GM12874 (cell line): ENCODE results near the gene TMEM234.

Source experiments
- CTCF ChIP-seq: IDR thresholded peaks from 2 replicates; pipeline ENCODE4 v1.5.1; 2011; ENCODE audit warnings: low read depth, mild to moderate bottlenecking, control low read depth, low read length, moderate library complexity; ENCODE audit not compliant: insufficient read depth

TMEM234 gene

GRCh38 chr1:32195972-32196823 lies 26.0 kb downstream of the TMEM234 start:
- no peak for TF ChIP-seq CTCF

GRCh38 chr1:32195531-32195930 lies 26.6 kb downstream of the TMEM234 start:
- TF ChIP-seq CTCF = no peak

GRCh38 chr1:32194984-32195383 lies 27.2 kb downstream of the TMEM234 start:
- TF ChIP-seq CTCF = no peak

GRCh38 chr1:32192220-32192948 lies 29.8 kb downstream of the TMEM234 start:
- TF ChIP-seq CTCF = no peak

GRCh38 chr1:32187850-32188249 lies 34.3 kb downstream of the TMEM234 start:
- TF ChIP-seq CTCF = no peak

- TF ChIP-seq CTCF = no peak
These were observed 35.7 kb downstream of the TMEM234 start for GRCh38 chr1:32186491-32186890.

GRCh38 chr1:32186077-32186476 lies 36.1 kb downstream of the TMEM234 start:
- TF ChIP-seq CTCF = no peak
